Activated naive CD8-positive, alpha-beta T cell treated with anti-CD3 and anti-CD28 coated beads, Interleukin-2, amount 10 ng/mL, durations not matched to agents 7 days and 5 days (primary cell): ENCODE results near the gene NUP62. TPM values are rescaled to one million over a fixed set of nuclear protein-coding genes. Genes with fewer than 3 reads are reported as not detected.

ENCODE experiments used
- ATAC-seq: fragments of 150-1000 bp; cut with Tn5 transposase; one replicate; pipeline ENCODE4 v1.10.0; 2021; ENCODE audit warnings: low read depth, moderate library complexity
- POLR2A ChIA-PET: fragments of 350-600 bp; sonication (Branson Sonifier 250); formaldehyde crosslinking; loops from one replicate; lab custom pipeline; 2021; ENCODE audit warnings: antibody characterized with exemption; lab: Charles Lee
- DNase-seq: peaks from one replicate; pipeline ENCODE4 v3.0.0; 2021
- H3K27ac Mint-ChIP-seq: one replicate; pipeline ENCODE4 v1.8.0; 2022; ENCODE audit warnings: mild to moderate bottlenecking, mixed read lengths
- H3K27me3 Mint-ChIP-seq: one replicate; pipeline ENCODE4 v1.8.0; 2022; ENCODE audit warnings: mild to moderate bottlenecking, moderate library complexity, mixed read lengths
- H3K36me3 Mint-ChIP-seq: one replicate; pipeline ENCODE4 v1.8.0; 2021; ENCODE audit warnings: mild to moderate bottlenecking, mixed read lengths
- H3K4me1 Mint-ChIP-seq: one replicate; pipeline ENCODE4 v1.8.0; 2021; ENCODE audit warnings: mixed read lengths
- H3K4me3 Mint-ChIP-seq: one replicate; pipeline ENCODE4 v1.8.0; 2022; ENCODE audit warnings: mild to moderate bottlenecking, moderate library complexity, mixed read lengths
- H3K9me3 Mint-ChIP-seq: one replicate; pipeline ENCODE4 v1.8.0; 2021; ENCODE audit warnings: mixed read lengths
- microRNA-seq: library from miRNA; unstranded; fragments of <30 nt; microRNA quantifications from one replicate; pipeline ENCODE4 v1.2.0, GENCODE V29; 2022
- total RNA-seq, 2 experiments: library from RNA; stranded (reverse); gene quantifications; one replicate each; pipeline ENCODE4 v1.2.3, GENCODE V29; 2021

The NUP62 gene
- total RNA-seq, 2 experiments from 2014 or later: 94.2 to 105 TPM

- H3K27ac Mint-ChIP-seq: no peak overlapping the region
- DNase-seq: no peak
- no peaks in the 10 kb centered on the region for H3K9me3 Mint-ChIP-seq
- H3K4me1 Mint-ChIP-seq: peaks cover 5% of the 10 kb centered on the region
- ATAC-seq: no peak
- POLR2A ChIA-PET: interaction anchor here (1.1 kb wide), 1 partner anchor 40 kb away, joined by 3 read pairs; no protein-coding TSS in a partner anchor
- peaks cover 10% of the 10 kb centered on the region for H3K36me3 Mint-ChIP-seq
- H3K4me3 Mint-ChIP-seq: no peak overlapping the region
- no peaks in the 10 kb centered on the region for H3K27me3 Mint-ChIP-seq
Measured at GRCh38 chr19:49859682-49860335, 69.5 kb downstream of the NUP62 start.

GRCh38 chr19:49858088-49858985 lies 71.0 kb downstream of the NUP62 start:
- DNase-seq (no peak), ATAC-seq (no peak)
- H3K27ac Mint-ChIP-seq: no peak overlapping the region
- H3K4me3 Mint-ChIP-seq: no peak overlapping the region
- POLR2A ChIA-PET: interaction anchor here (0.6 to 1.7 kb wide), 2 partner anchors 9 to 617 kb away, joined by 3 read pairs; no protein-coding TSS in a partner anchor
- no peaks in the 10 kb centered on the region for H3K9me3 Mint-ChIP-seq
- H3K36me3 Mint-ChIP-seq: peaks cover 5% of the 10 kb centered on the region
- no peaks in the 10 kb centered on the region for H3K27me3 Mint-ChIP-seq
- peaks cover 5% of the 10 kb centered on the region for H3K4me1 Mint-ChIP-seq

GRCh38 chr19:49857838-49858087 lies 71.5 kb downstream of the NUP62 start:
- peaks cover 4% of the 10 kb centered on the region for H3K4me1 Mint-ChIP-seq
- no peaks in the 10 kb centered on the region for H3K27me3 Mint-ChIP-seq
- POLR2A ChIA-PET: interaction anchor here (1.7 kb wide), 1 partner anchor 9 kb away, joined by 3 read pairs; no protein-coding TSS in a partner anchor
- H3K4me3 Mint-ChIP-seq: no peak overlapping the region
- ATAC-seq: no peak
- DNase-seq: no peak
- no peaks in the 10 kb centered on the region for H3K9me3 Mint-ChIP-seq
- no peak overlapping the region for H3K27ac Mint-ChIP-seq
- peaks cover 3% of the 10 kb centered on the region for H3K36me3 Mint-ChIP-seq

- Mint-ChIP-seq H3K4me1 (peaks cover 9% of the 10 kb centered on the region), H3K27ac (no peak overlapping the region), H3K36me3 (peaks cover 3% of the 10 kb centered on the region), H3K4me3 (no peak overlapping the region), H3K27me3 (no peaks in the 10 kb centered on the region), H3K9me3 (no peaks in the 10 kb centered on the region)
- no peak for DNase-seq
- ATAC-seq: no peak
- POLR2A ChIA-PET: interaction anchor here (1.7 kb wide), 1 partner anchor 8 kb away, joined by 3 read pairs; no protein-coding TSS in a partner anchor
Measured at GRCh38 chr19:49857061-49857837, 72.1 kb downstream of the NUP62 start.

Small RNA genes within 50 kb of the gene (microRNA-seq; reads per million reads assigned to microRNA genes)
- not detected for gene MIR4750

Other genes with a start within 250 kb of the NUP62 start
- gene ADM5, start 239.9 kb downstream of the NUP62 start, total RNA-seq: 1 to 10 TPM; 4.1 to 4.3 TPM
- 1 to 10 TPM; 2.1 to 4.1 TPM for gene CPT1C, start 238.4 kb downstream of the NUP62 start, total RNA-seq
- 1 to 10 TPM; 2.0 to 2.4 TPM for gene TSKS, start 166.2 kb downstream of the NUP62 start, total RNA-seq
- 10 to 100 TPM; 81.6 to 87.7 TPM for gene AP2A1, start 162.5 kb downstream of the NUP62 start, total RNA-seq
- gene FUZ, start 116.2 kb downstream of the NUP62 start, total RNA-seq: 10 to 100 TPM; 30.0 to 31.3 TPM
- 10 to 100 TPM; 60.4 to 66.3 TPM for gene MED25, start 111.2 kb downstream of the NUP62 start, total RNA-seq
- 100 to 1,000 TPM in 1 of 2 experiments, 10 to 100 TPM in 1; 99.7 to 102 TPM for gene PTOV1, start 78.3 kb downstream of the NUP62 start, total RNA-seq
- gene PNKP, start 61.9 kb downstream of the NUP62 start, total RNA-seq: 100 to 1,000 TPM; 144 to 160 TPM
- gene AKT1S1, start 52.1 kb downstream of the NUP62 start, total RNA-seq: 10 to 100 TPM; 17.3 to 19.9 TPM
- gene TBC1D17, start 51.8 kb downstream of the NUP62 start, total RNA-seq: 10 to 100 TPM; 51.3 to 53.4 TPM
- gene IL4I1, start 32.6 kb downstream of the NUP62 start, total RNA-seq: 1 to 10 TPM; 1.4 to 1.7 TPM
- gene ATF5, start 299 bp downstream of the NUP62 start, total RNA-seq: 1 to 10 TPM; 6.9 TPM
- not detected for gene SIGLEC11, start 31.7 kb upstream of the NUP62 start, total RNA-seq
- gene VRK3, start 95.9 kb upstream of the NUP62 start, total RNA-seq: 10 to 100 TPM; 81.2 to 82.1 TPM
- 10 to 100 TPM; 11.8 to 12.7 TPM for gene ZNF473, start 96.5 kb upstream of the NUP62 start, total RNA-seq
- not detected for gene IZUMO2, start 233.8 kb upstream of the NUP62 start, total RNA-seq